Measurements from ENCODE around the gene MAPK13. TPM values are rescaled to one million over a fixed set of nuclear protein-coding genes. Genes with fewer than 3 reads are reported as not detected.

The MAPK13 gene
- total RNA-seq, 1 experiment from 2014 or later, result 47.3 TPM

DNA sequence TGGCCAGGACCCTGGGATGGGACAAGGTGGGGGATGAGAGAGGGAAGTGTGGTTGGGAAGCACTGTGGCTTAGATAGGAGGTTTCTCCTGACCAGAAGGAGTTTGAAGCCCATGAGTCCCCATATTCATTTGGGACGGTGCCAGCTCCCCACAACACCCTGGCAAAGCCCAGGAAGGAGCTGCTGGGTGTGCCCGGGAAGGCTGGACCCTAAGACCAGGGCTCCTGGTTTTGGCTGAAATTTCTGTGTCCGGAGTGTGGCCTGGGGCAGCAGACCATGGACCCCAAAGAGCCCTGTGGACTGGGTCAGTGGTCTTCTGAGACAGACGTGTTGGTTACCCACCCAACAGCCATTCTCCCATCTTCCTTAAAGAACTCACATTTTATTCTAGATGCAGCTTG, 15.2 kb downstream of the MAPK13 start:
- Histone ChIP-seq H3K9me2 (ENCODE audit: insufficient read depth) (no peaks in the 10 kb centered on the region), H2AFZ (ENCODE audit: low read depth, low read length, poor library complexity, severe bottlenecking) (no peak overlapping the region), H3K4me1 (ENCODE audit: control insufficient read depth in 1 of 2, insufficient read depth in 2 of 2, low read length in 2 of 2) (no peaks in the 10 kb centered on the region), H3K4me2 (ENCODE audit: low read length) (no peak overlapping the region), H3K36me3 (ENCODE audit: control insufficient read depth in 1 of 2, insufficient read depth in 2 of 2, low read length in 2 of 2) (no peaks in the 10 kb centered on the region), H3K9ac (ENCODE audit: low read length) (no peak overlapping the region), H4K20me1 (ENCODE audit: insufficient read depth) (no peaks in the 10 kb centered on the region), H3K79me2 (ENCODE audit: insufficient read depth, low read length) (no peaks in the 10 kb centered on the region), H3K27me3 (ENCODE audit: insufficient read depth, low read length) (no peaks in the 10 kb centered on the region), H3K9me3 (ENCODE audit: control insufficient read depth in 1 of 2, insufficient read depth in 1 of 2, low read depth in 1 of 2, low read length in 2 of 2) (no peaks in the 10 kb centered on the region), H3K4me3 (replicated peaks in 1 of 2; ENCODE audit: low read depth in 1 of 2, low read length in 2 of 2) (no peak overlapping the region), H3K27ac (ENCODE audit: low read depth, low read length) (no peak overlapping the region)
- BruUV-seq (replicated peaks), result no TSS peak
- ATAC-seq, result no peak
- RAD21 ChIA-PET (ENCODE audit: low non-redundant PET in 1 of 2, low total read pairs in 2 of 2, uncharacterized antibody in 2 of 2, unreplicated experiment in 2 of 2), result no interaction called here
- TF ChIP-seq, protein P1, sequence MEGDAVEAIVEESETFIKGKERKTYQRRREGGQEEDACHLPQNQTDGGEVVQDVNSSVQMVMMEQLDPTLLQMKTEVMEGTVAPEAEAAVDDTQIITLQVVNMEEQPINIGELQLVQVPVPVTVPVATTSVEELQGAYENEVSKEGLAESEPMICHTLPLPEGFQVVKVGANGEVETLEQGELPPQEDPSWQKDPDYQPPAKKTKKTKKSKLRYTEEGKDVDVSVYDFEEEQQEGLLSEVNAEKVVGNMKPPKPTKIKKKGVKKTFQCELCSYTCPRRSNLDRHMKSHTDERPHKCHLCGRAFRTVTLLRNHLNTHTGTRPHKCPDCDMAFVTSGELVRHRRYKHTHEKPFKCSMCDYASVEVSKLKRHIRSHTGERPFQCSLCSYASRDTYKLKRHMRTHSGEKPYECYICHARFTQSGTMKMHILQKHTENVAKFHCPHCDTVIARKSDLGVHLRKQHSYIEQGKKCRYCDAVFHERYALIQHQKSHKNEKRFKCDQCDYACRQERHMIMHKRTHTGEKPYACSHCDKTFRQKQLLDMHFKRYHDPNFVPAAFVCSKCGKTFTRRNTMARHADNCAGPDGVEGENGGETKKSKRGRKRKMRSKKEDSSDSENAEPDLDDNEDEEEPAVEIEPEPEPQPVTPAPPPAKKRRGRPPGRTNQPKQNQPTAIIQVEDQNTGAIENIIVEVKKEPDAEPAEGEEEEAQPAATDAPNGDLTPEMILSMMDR (IDR thresholded peaks at IDR 0.05 in 2 of 3, conservative IDR thresholded peaks at IDR 0.05 in 1 of 3; ENCODE audit: borderline replicate concordance in 1 of 3, insufficient read depth in 1 of 3, low read depth in 2 of 3, low read length in 2 of 3), result no peak
- TF ChIP-seq, protein P2, sequence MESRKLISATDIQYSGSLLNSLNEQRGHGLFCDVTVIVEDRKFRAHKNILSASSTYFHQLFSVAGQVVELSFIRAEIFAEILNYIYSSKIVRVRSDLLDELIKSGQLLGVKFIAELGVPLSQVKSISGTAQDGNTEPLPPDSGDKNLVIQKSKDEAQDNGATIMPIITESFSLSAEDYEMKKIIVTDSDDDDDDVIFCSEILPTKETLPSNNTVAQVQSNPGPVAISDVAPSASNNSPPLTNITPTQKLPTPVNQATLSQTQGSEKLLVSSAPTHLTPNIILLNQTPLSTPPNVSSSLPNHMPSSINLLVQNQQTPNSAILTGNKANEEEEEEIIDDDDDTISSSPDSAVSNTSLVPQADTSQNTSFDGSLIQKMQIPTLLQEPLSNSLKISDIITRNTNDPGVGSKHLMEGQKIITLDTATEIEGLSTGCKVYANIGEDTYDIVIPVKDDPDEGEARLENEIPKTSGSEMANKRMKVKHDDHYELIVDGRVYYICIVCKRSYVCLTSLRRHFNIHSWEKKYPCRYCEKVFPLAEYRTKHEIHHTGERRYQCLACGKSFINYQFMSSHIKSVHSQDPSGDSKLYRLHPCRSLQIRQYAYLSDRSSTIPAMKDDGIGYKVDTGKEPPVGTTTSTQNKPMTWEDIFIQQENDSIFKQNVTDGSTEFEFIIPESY (IDR thresholded peaks at IDR 0.05; ENCODE audit: extremely low read depth, insufficient replicate concordance, low read length), result no peak
- TF ChIP-seq ZFX (IDR thresholded peaks at IDR 0.05) (no peak), RAD21 (IDR thresholded peaks at IDR 0.05; ENCODE audit: low read depth) (no peak), EZH2 (IDR thresholded peaks at IDR 0.05) (no peak), YY1 (IDR thresholded peaks at IDR 0.05; ENCODE audit: extremely low read depth, insufficient replicate concordance, low read depth, low read length) (no peak), POLR2AphosphoS5 (IDR thresholded peaks at IDR 0.05; ENCODE audit: low read depth, low read length) (no peak), TCF7L2 (IDR thresholded peaks at IDR 0.05; ENCODE audit: borderline replicate concordance, extremely low read depth, insufficient read depth, insufficient read length) (no peak), POLR2A (IDR thresholded peaks at IDR 0.05; ENCODE audit: borderline replicate concordance, extremely low read depth, insufficient read depth, insufficient read length) (no peak), CBX3 (IDR thresholded peaks at IDR 0.05; ENCODE audit: low read depth) (no peak), ZNF274 (IDR thresholded peaks at IDR 0.05; ENCODE audit: low read depth, low read length) (no peak), FOSL1 (IDR thresholded peaks at IDR 0.05; ENCODE audit: low read depth) (no peak), SRF (IDR thresholded peaks at IDR 0.05; ENCODE audit: low read depth) (no peak)
- TF ChIP-seq, protein P3, sequence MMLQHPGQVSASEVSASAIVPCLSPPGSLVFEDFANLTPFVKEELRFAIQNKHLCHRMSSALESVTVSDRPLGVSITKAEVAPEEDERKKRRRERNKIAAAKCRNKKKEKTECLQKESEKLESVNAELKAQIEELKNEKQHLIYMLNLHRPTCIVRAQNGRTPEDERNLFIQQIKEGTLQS (IDR thresholded peaks at IDR 0.05), result no peak
- CTCF ChIA-PET, result no interaction called here
- POLR2A ChIA-PET, result no interaction called here
- intact Hi-C loops (cut with micrococcal nuclease), result no loop called here
- no peak for DNase-seq (ENCODE audit: low read depth, low spot score)

All from HCT116 (cell line).